HepG2 (cell line): ENCODE results near the gene RNPS1. TPM values are rescaled to one million over a fixed set of nuclear protein-coding genes. Genes with fewer than 3 reads are reported as not detected.

ENCODE experiments used
- ATAC-seq: fragments of 200-7000 bp; cut with Tn5 transposase; 3 replicates; pipeline ENCODE4 v1.9.1; 2020; ENCODE audit warnings: mild to moderate bottlenecking, moderate library complexity
- BruUV-seq: library from RNA; stranded (reverse); fragments of 400-500 nt; replicated peaks from 2 replicates; lab custom pipeline; 2021; lab: Mats Ljungman, UMichigan
- CTCF ChIA-PET: fragments of 300-600 bp; formaldehyde crosslinking; extraction: SDS; loops from one replicate; lab custom pipeline; 2021; ENCODE audit warnings: low total read pairs, inconsistent platforms, low intra/inter-chr PET ratio; lab: Yijun Ruan, JAX
- POLR2A ChIA-PET: fragments of 350-600 bp; sonication (Branson Sonifier 250); formaldehyde crosslinking; loops from one replicate; lab custom pipeline; 2020; ENCODE audit warnings: antibody characterized with exemption, inconsistent platforms; lab: Yijun Ruan, JAX
- DNase-seq: peaks from one replicate; pipeline ENCODE4 v3.0.0-alpha.2; 2015; ENCODE audit warnings: low spot score
- FAIRE-seq: peaks from 3 replicates; lab custom pipeline; 2011; peaks lifted over from hg19 to GRCh38; lab: Jason Lieb, UNC
- H2AFZ ChIP-seq: one replicate; pipeline ENCODE4 v1.6.1; 2011; ENCODE audit warnings: low read length, inconsistent platforms
- H3K27ac ChIP-seq: fragments of 300-600 bp; 3 replicates; pipeline ENCODE4 v1.8.0; 2011; ENCODE audit warnings: mixed run types, mild to moderate bottlenecking, mixed read lengths, low read length, inconsistent platforms; ENCODE audit not compliant: insufficient read depth; ENCODE audit errors: extremely low read length
- H3K27me3 ChIP-seq, 2 experiments: fragments of 200-600 bp in 1 of 2; 2 replicates in 1 of 2; 3 replicates in 1 of 2; pipeline versions ENCODE4 v1.6.0 to v1.8.0; 2011; ENCODE audit warnings: low read length in 2 of 2, mild to moderate bottlenecking in 2 of 2, moderate library complexity in 2 of 2, inconsistent platforms in 1 of 2; ENCODE audit not compliant: insufficient read depth in 2 of 2, control insufficient read depth in 1 of 2
- H3K36me3 ChIP-seq, 2 experiments: fragments of 200-600 bp in 1 of 2; replicated peaks in 1 of 2; 2 replicates in 1 of 2; 3 replicates in 1 of 2; pipeline versions ENCODE4 v1.5.1 to v1.8.0; 2011; ENCODE audit warnings: low read length in 2 of 2, inconsistent platforms in 1 of 2; ENCODE audit not compliant: insufficient read depth in 2 of 2, control insufficient read depth in 1 of 2
- H3K4me1 ChIP-seq: 2 replicates; pipeline ENCODE4 v1.5.1; 2012; ENCODE audit warnings: low read length, inconsistent platforms; ENCODE audit not compliant: insufficient read depth
- H3K4me2 ChIP-seq: 2 replicates; pipeline ENCODE4 v1.6.0; 2011; ENCODE audit warnings: low read depth, low read length, inconsistent platforms
- H3K4me3 ChIP-seq, 3 experiments: fragments of 200-600 bp in 1 of 3; sonication (generic), shearing (Covaris generic) in 1 of 3; replicated peaks in 1 of 3; 2 replicates each; pipeline ENCODE4 v1.5.1; 2011 to 2016; ENCODE audit warnings: low read length in 3 of 3, inconsistent platforms in 2 of 3, low read depth in 2 of 3, mild to moderate bottlenecking in 2 of 3, control low read depth in 1 of 3, mixed read lengths in 1 of 3; ENCODE audit not compliant: insufficient read depth in 1 of 3
- H3K79me2 ChIP-seq: one replicate; pipeline ENCODE4 v1.6.1; 2011; ENCODE audit warnings: low read length, inconsistent platforms; ENCODE audit not compliant: insufficient read depth
- H3K9ac ChIP-seq: 2 replicates; pipeline ENCODE4 v1.6.0; 2011; ENCODE audit warnings: mild to moderate bottlenecking, low read depth, low read length, inconsistent platforms; ENCODE audit not compliant: insufficient read depth
- H3K9me3 ChIP-seq: 2 replicates; pipeline ENCODE4 v1.5.1; 2012; ENCODE audit warnings: mild to moderate bottlenecking, low read length
- H4K20me1 ChIP-seq: 2 replicates; pipeline ENCODE4 v1.6.0; 2011; ENCODE audit warnings: inconsistent platforms, mild to moderate bottlenecking, low read length, moderate library complexity; ENCODE audit not compliant: insufficient read depth
- ATF7 ChIP-seq, 2 experiments: fragments of 450-650 bp in 1 of 2; sonication (generic) in 1 of 2; formaldehyde crosslinking in 1 of 2; IDR thresholded peaks; 2 replicates each; pipeline versions ENCODE4 v1.4.0 to v1.6.1; 2016 to 2020; ENCODE audit warnings: antibody characterized with exemption in 1 of 2, mild to moderate bottlenecking in 1 of 2, missing genetic modification reagents in 1 of 2
- ESRRA ChIP-seq: sonication (generic); formaldehyde crosslinking; IDR thresholded peaks from 2 replicates; pipeline ENCODE4 v1.5.1; 2020; ENCODE audit warnings: mild to moderate bottlenecking, low read depth, missing genetic modification reagents
- FOXM1 ChIP-seq: sonication (generic); formaldehyde crosslinking; IDR thresholded peaks from 2 replicates; pipeline ENCODE4 v1.5.0; 2020; ENCODE audit warnings: missing genetic modification reagents
- HIC2 ChIP-seq: sonication (generic); formaldehyde crosslinking; IDR thresholded peaks from 2 replicates; pipeline ENCODE4 v1.9.0; 2022; ENCODE audit warnings: low read depth, missing genetic modification reagents
- MXD4 ChIP-seq: IDR thresholded peaks from 2 replicates; pipeline ENCODE4 v1.6.1; 2016; ENCODE audit warnings: mild to moderate bottlenecking, missing biosample characterization, missing genetic modification reagents
- MZF1 ChIP-seq: sonication (generic); formaldehyde crosslinking; IDR thresholded peaks from 2 replicates; pipeline ENCODE4 v1.8.1; 2023; ENCODE audit warnings: mild to moderate bottlenecking, missing genetic modification reagents, borderline replicate concordance
- NR1H2 ChIP-seq: sonication (generic); formaldehyde crosslinking; IDR thresholded peaks from 2 replicates; pipeline ENCODE4 v1.8.1; 2022; ENCODE audit warnings: low read depth, missing genetic modification reagents, borderline replicate concordance
- NR2F6 ChIP-seq, 2 experiments: IDR thresholded peaks; 2 replicates each; pipeline ENCODE4 v1.6.1; 2016; ENCODE audit warnings: antibody characterized with exemption in 1 of 2, mild to moderate bottlenecking in 1 of 2
- SETDB1 ChIP-seq: sonication (generic); formaldehyde crosslinking; IDR thresholded peaks from 2 replicates; pipeline ENCODE4 v1.5.1; 2020; ENCODE audit warnings: missing genetic modification reagents, mild to moderate bottlenecking, borderline replicate concordance
- SNAPC2 ChIP-seq: sonication (generic); formaldehyde crosslinking; IDR thresholded peaks from 2 replicates; pipeline ENCODE4 v1.8.1; 2022; ENCODE audit warnings: mild to moderate bottlenecking, missing genetic modification reagents
- SPEN ChIP-seq: sonication (generic); formaldehyde crosslinking; IDR thresholded peaks from 2 replicates; pipeline ENCODE4 v1.5.1; 2020; ENCODE audit warnings: low read depth, mild to moderate bottlenecking, missing genetic modification reagents
- ZNF274 ChIP-seq: sonication (generic); formaldehyde crosslinking; IDR thresholded peaks from 2 replicates; pipeline ENCODE4 v1.5.1; 2020; ENCODE audit warnings: mild to moderate bottlenecking, missing genetic modification reagents
- ZNF780A ChIP-seq: sonication (generic); formaldehyde crosslinking; IDR thresholded peaks from 2 replicates; pipeline ENCODE4 v1.8.0; 2022; ENCODE audit warnings: mild to moderate bottlenecking, missing genetic modification reagents, moderate library complexity
- ZNF816 ChIP-seq: sonication (generic); formaldehyde crosslinking; IDR thresholded peaks from 2 replicates; pipeline ENCODE4 v1.8.0; 2022; ENCODE audit warnings: missing genetic modification reagents, mild to moderate bottlenecking, borderline replicate concordance
- WGBS: methylation state at CpG from one replicate; pipeline ENCODE4 v1.1.6; 2017; ENCODE audit warnings: low lambda C conversion rate; 5-methylcytosine and 5-hydroxymethylcytosine counted together
- in situ Hi-C: cut with HindIII; loops from 2 replicates; pipeline ENCODE4 v1.10.0; 2017; ENCODE audit warnings: low pct_unique_long_range_greater_than_20kb; ENCODE audit not compliant: extremely low pct_ligation_motif_present
- intact Hi-C: fragments of 100-400 bp; cut with micrococcal nuclease; formaldehyde crosslinking; loops from one replicate; pipeline ENCODE4 v1.10.0; 2022; ENCODE audit not compliant: unreplicated experiment
- polyA plus RNA-seq, 8 experiments: library from polyadenylated mRNA; depleted of rRNA in 3 of 8; stranded (reverse) in 7 of 8; unstranded in 1 of 8; fragments of >200 nt; fragmentation: Illumina TruSeq in 4 of 8; extraction: Trizol in 4 of 8; gene quantifications; 2 replicates each; pipeline versions ENCODE4 v1.2.1 to v1.2.3, GENCODE V29; 2011 to 2016; ENCODE audit warnings: low read depth in 4 of 8, missing spikeins in 1 of 8, mixed read lengths in 1 of 8; ENCODE audit not compliant: insufficient read depth in 1 of 8
- total RNA-seq, 5 experiments: library from RNA; depleted of rRNA; stranded (reverse); fragments of >200 nt; fragmentation: Illumina TruSeq; extraction: Trizol; gene quantifications; 2 replicates each; pipeline ENCODE4 v1.2.3, GENCODE V29; 2016; ENCODE audit warnings: low read depth in 1 of 5
- TF ChIP-seq, protein P1 (sequence below): sonication (generic); formaldehyde crosslinking; conservative IDR thresholded peaks from 2 replicates; pipeline ENCODE4 v1.4.0; 2020; ENCODE audit warnings: missing genetic modification reagents
- TF ChIP-seq, protein P2 (sequence below): sonication (generic); formaldehyde crosslinking; IDR thresholded peaks from 2 replicates; pipeline ENCODE4 v1.8.1; 2023; ENCODE audit warnings: mild to moderate bottlenecking, missing genetic modification reagents, borderline replicate concordance
- TF ChIP-seq, protein P3 (sequence below): sonication (generic); formaldehyde crosslinking; IDR thresholded peaks from 2 replicates; pipeline ENCODE4 v1.4.0; 2020; ENCODE audit warnings: missing genetic modification reagents

Gene RNPS1
- total and polyA plus RNA-seq, 2 of the 13 experiments (the other 11 are each of a cell fraction or from before 2014, with no cell fraction given) = 126 to 133 TPM

GRCh38 chr16:2205967-2206313, 62.0 kb downstream of the RNPS1 start:
- WGBS = no CpG with 5 or more reads among the region's 16 CpGs
- no TSS peak for BruUV-seq
- TF ChIP-seq MXD4 (CRISPR knock-in tag) (no peak), NR1H2 (CRISPR knock-in tag) (no peak), SETDB1 (no peak), ZNF274 (CRISPR knock-in tag) (no peak), ZNF816 (CRISPR knock-in tag) (no peak), HIC2 (CRISPR knock-in tag) (no peak), NR2F6 (IDR thresholded peaks at IDR 0.05) (peak; percentile 53; the same call in 1 of the 2 replicates), NR2F6 (CRISPR knock-in tag; IDR thresholded peaks at IDR 0.05) (peak; percentile 53; the same call in 1 of the 2 replicates), MZF1 (CRISPR knock-in tag) (no peak), ESRRA (no peak), FOXM1 (no peak), ZNF780A (CRISPR knock-in tag) (no peak), SPEN (CRISPR knock-in tag) (no peak), ATF7 (IDR thresholded peaks at IDR 0.05) (no peak), ATF7 (CRISPR knock-in tag; IDR thresholded peaks at IDR 0.05) (0 out of 2 replicates have a peak, but pooled peaks have one; percentile 26), SNAPC2 (no peak)
- TF ChIP-seq, protein P1, sequence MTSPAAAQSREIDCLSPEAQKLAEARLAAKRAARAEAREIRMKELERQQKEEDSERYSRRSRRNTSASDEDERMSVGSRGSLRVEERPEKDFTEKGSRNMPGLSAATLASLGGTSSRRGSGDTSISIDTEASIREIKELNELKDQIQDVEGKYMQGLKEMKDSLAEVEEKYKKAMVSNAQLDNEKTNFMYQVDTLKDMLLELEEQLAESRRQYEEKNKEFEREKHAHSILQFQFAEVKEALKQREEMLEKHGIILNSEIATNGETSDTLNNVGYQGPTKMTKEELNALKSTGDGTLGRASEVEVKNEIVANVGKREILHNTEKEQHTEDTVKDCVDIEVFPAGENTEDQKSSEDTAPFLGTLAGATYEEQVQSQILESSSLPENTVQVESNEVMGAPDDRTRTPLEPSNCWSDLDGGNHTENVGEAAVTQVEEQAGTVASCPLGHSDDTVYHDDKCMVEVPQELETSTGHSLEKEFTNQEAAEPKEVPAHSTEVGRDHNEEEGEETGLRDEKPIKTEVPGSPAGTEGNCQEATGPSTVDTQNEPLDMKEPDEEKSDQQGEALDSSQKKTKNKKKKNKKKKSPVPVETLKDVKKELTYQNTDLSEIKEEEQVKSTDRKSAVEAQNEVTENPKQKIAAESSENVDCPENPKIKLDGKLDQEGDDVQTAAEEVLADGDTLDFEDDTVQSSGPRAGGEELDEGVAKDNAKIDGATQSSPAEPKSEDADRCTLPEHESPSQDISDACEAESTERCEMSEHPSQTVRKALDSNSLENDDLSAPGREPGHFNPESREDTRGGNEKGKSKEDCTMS (CRISPR knock-in tag) = no peak
- TF ChIP-seq, protein P2, sequence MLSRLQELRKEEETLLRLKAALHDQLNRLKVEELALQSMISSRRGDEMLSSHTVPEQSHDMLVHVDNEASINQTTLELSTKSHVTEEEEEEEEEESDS (CRISPR knock-in tag) = 0 out of 2 replicates have a peak, but pooled peaks have one; percentile 2
- TF ChIP-seq, protein P3, sequence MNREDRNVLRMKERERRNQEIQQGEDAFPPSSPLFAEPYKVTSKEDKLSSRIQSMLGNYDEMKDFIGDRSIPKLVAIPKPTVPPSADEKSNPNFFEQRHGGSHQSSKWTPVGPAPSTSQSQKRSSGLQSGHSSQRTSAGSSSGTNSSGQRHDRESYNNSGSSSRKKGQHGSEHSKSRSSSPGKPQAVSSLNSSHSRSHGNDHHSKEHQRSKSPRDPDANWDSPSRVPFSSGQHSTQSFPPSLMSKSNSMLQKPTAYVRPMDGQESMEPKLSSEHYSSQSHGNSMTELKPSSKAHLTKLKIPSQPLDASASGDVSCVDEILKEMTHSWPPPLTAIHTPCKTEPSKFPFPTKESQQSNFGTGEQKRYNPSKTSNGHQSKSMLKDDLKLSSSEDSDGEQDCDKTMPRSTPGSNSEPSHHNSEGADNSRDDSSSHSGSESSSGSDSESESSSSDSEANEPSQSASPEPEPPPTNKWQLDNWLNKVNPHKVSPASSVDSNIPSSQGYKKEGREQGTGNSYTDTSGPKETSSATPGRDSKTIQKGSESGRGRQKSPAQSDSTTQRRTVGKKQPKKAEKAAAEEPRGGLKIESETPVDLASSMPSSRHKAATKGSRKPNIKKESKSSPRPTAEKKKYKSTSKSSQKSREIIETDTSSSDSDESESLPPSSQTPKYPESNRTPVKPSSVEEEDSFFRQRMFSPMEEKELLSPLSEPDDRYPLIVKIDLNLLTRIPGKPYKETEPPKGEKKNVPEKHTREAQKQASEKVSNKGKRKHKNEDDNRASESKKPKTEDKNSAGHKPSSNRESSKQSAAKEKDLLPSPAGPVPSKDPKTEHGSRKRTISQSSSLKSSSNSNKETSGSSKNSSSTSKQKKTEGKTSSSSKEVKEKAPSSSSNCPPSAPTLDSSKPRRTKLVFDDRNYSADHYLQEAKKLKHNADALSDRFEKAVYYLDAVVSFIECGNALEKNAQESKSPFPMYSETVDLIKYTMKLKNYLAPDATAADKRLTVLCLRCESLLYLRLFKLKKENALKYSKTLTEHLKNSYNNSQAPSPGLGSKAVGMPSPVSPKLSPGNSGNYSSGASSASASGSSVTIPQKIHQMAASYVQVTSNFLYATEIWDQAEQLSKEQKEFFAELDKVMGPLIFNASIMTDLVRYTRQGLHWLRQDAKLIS (CRISPR knock-in tag) = no peak

More at GRCh38 chr16:2205967-2206313, 62.0 kb downstream of the RNPS1 start:
- intact Hi-C loops (no loop called here), in situ Hi-C loops (no loop called here)
- ChIA-PET POLR2A (interaction anchor here (2.5 to 4.3 kb wide), 2 partner anchors 9 to 51 kb away, joined by 14 to 18 read pairs; partner anchors contain the start of genes PGP and TRAF7), CTCF (no interaction called here)
- Histone ChIP-seq H3K27ac (peak overlapping the region; percentile 89), H3K4me1 (peaks cover 34% of the 10 kb centered on the region), H3K79me2 (peaks cover 8% of the 10 kb centered on the region), H3K4me3 (peak overlapping the region; percentile 71 to 96 (median 83)), H3K27me3 (no peaks in the 10 kb centered on the region), H3K4me2 (peak overlapping the region; percentile 95), H3K9ac (peak overlapping the region; percentile 97), H3K36me3 (peaks cover 2 to 13% of the 10 kb centered on the region in 2 experiments; a peak in 4 of 5 replicates), H4K20me1 (no peaks in the 10 kb centered on the region), H2AFZ (no peak overlapping the region), H3K9me3 (no peaks in the 10 kb centered on the region)
- DNase-seq (no peak), ATAC-seq (peak; percentile 30), FAIRE-seq (no peak)
